ENCODE results near the gene ATG7. TPM values are rescaled to one million over a fixed set of nuclear protein-coding genes. Genes with fewer than 3 reads are reported as not detected.

The ATG7 gene
- total RNA-seq, 5 donors from 2014 or later (not counting 1 experiment from before 2014, with no cell fraction given) = 29.0 to 39.3 (median 37.4) TPM

- H3K27me3 ChIP-seq (replicated peaks in 1 of 2; ENCODE audit: control insufficient read depth in 2 of 2, extremely low read depth in 1 of 2, insufficient read depth in 2 of 2, low read length in 1 of 2) = no peaks in the 10 kb centered on the region
- H3K9me3 Mint-ChIP-seq = no peaks in the 10 kb centered on the region
- H3K4me3 Mint-ChIP-seq = no peak overlapping the region
- no peak overlapping the region for H3K27ac Mint-ChIP-seq
- DNase-seq (no peak), ATAC-seq (replicated peaks in 1 of 4) (no peak)
- no peaks in the 10 kb centered on the region for H3K4me1 ChIP-seq (ENCODE audit: control insufficient read depth in 1 of 2, extremely low read depth in 1 of 2, insufficient read depth in 2 of 2, low read length in 2 of 2)
- no CpG with 5 or more reads among the region's 9 CpGs for WGBS (ENCODE audit: insufficient coverage)
- H3K9me3 ChIP-seq = no peaks in the 10 kb centered on the region
- no peak overlapping the region for H3K27ac ChIP-seq (ENCODE audit: low read length)
- H3K36me3 ChIP-seq (ENCODE audit: control insufficient read depth in 2 of 2, extremely low read depth in 1 of 2, insufficient read depth in 1 of 2, low read length in 1 of 2) = peaks cover 0 to 17% of the 10 kb centered on the region in 2 donors
- POLR2A ChIA-PET = no interaction called here
- peaks cover 29% of the 10 kb centered on the region for H3K36me3 Mint-ChIP-seq
- no peak overlapping the region for H3K4me3 ChIP-seq (ENCODE audit: control insufficient read depth in 1 of 2, extremely low read depth in 1 of 2, low read length in 1 of 2)
- CTCF ChIA-PET = no interaction called here
- H3K27me3 Mint-ChIP-seq = no peaks in the 10 kb centered on the region
- H3K4me1 Mint-ChIP-seq = no peaks in the 10 kb centered on the region
Measured at GRCh38 chr3:11465744-11466616, 193.8 kb downstream of the ATG7 start.

- H3K4me3 ChIP-seq (ENCODE audit: control insufficient read depth in 1 of 2, extremely low read depth in 1 of 2, low read length in 1 of 2) = no peak overlapping the region
- H3K9me3 ChIP-seq = no peaks in the 10 kb centered on the region
- H3K27me3 ChIP-seq (replicated peaks in 1 of 2; ENCODE audit: control insufficient read depth in 2 of 2, extremely low read depth in 1 of 2, insufficient read depth in 2 of 2, low read length in 1 of 2) = no peaks in the 10 kb centered on the region
- ATAC-seq (replicated peaks in 1 of 4) (no peak), DNase-seq (no peak)
- ChIA-PET CTCF (no interaction called here), POLR2A (no interaction called here)
- peaks cover 26% of the 10 kb centered on the region for H3K36me3 Mint-ChIP-seq
- no peak overlapping the region for H3K4me3 Mint-ChIP-seq
- H3K27ac Mint-ChIP-seq = no peak overlapping the region
- no peaks in the 10 kb centered on the region for H3K4me1 Mint-ChIP-seq
- no peaks in the 10 kb centered on the region for H3K27me3 Mint-ChIP-seq
- H3K27ac ChIP-seq (ENCODE audit: low read length) = no peak overlapping the region
- no peaks in the 10 kb centered on the region for H3K4me1 ChIP-seq (ENCODE audit: control insufficient read depth in 1 of 2, extremely low read depth in 1 of 2, insufficient read depth in 2 of 2, low read length in 2 of 2)
- peaks cover 0 to 17% of the 10 kb centered on the region in 2 donors for H3K36me3 ChIP-seq (ENCODE audit: control insufficient read depth in 2 of 2, extremely low read depth in 1 of 2, insufficient read depth in 1 of 2, low read length in 1 of 2)
- H3K9me3 Mint-ChIP-seq = no peaks in the 10 kb centered on the region
- 90% methylated on average over 4 of the region's 4 CpGs for WGBS (ENCODE audit: insufficient coverage)
Measured at GRCh38 chr3:11467875-11468274, 195.7 kb downstream of the ATG7 start.

GRCh38 chr3:11470031-11470853 lies 198.0 kb downstream of the ATG7 start:
- DNase-seq = no peak
- no peak for ATAC-seq (replicated peaks in 1 of 4)
- H3K4me1 ChIP-seq (ENCODE audit: control insufficient read depth in 1 of 2, extremely low read depth in 1 of 2, insufficient read depth in 2 of 2, low read length in 2 of 2) = no peaks in the 10 kb centered on the region
- WGBS (ENCODE audit: insufficient coverage) = 100% methylated on average over 1 of the region's 9 CpGs
- POLR2A ChIA-PET = no interaction called here
- H3K27me3 Mint-ChIP-seq = no peaks in the 10 kb centered on the region
- no peak overlapping the region for H3K27ac Mint-ChIP-seq
- CTCF ChIA-PET = interaction anchor here in 1 of 2 donors (0.6 kb wide), 1 partner anchor 134 kb away, joined by 4 read pairs; no protein-coding TSS in a partner anchor
- no peak overlapping the region for H3K27ac ChIP-seq (ENCODE audit: low read length)
- H3K4me3 Mint-ChIP-seq = no peak overlapping the region
- peaks cover 17% of the 10 kb centered on the region for H3K36me3 Mint-ChIP-seq
- no peaks in the 10 kb centered on the region for H3K4me1 Mint-ChIP-seq
- no peaks in the 10 kb centered on the region for H3K9me3 Mint-ChIP-seq
- H3K36me3 ChIP-seq (ENCODE audit: control insufficient read depth in 2 of 2, extremely low read depth in 1 of 2, insufficient read depth in 1 of 2, low read length in 1 of 2) = peaks cover 0 to 17% of the 10 kb centered on the region in 2 donors
- no peaks in the 10 kb centered on the region for H3K9me3 ChIP-seq
- H3K4me3 ChIP-seq (ENCODE audit: control insufficient read depth in 1 of 2, extremely low read depth in 1 of 2, low read length in 1 of 2) = no peak overlapping the region
- H3K27me3 ChIP-seq (replicated peaks in 1 of 2; ENCODE audit: control insufficient read depth in 2 of 2, extremely low read depth in 1 of 2, insufficient read depth in 2 of 2, low read length in 1 of 2) = no peaks in the 10 kb centered on the region

- ChIA-PET CTCF (no interaction called here), POLR2A (no interaction called here)
- Mint-ChIP-seq H3K9me3 (no peaks in the 10 kb centered on the region), H3K27me3 (no peaks in the 10 kb centered on the region), H3K27ac (no peak overlapping the region), H3K4me3 (no peak overlapping the region), H3K36me3 (peaks cover 6% of the 10 kb centered on the region), H3K4me1 (no peaks in the 10 kb centered on the region)
- H3K4me1 ChIP-seq (ENCODE audit: control insufficient read depth in 1 of 2, extremely low read depth in 1 of 2, insufficient read depth in 2 of 2, low read length in 2 of 2) = no peaks in the 10 kb centered on the region
- no peak overlapping the region for H3K4me3 ChIP-seq (ENCODE audit: control insufficient read depth in 1 of 2, extremely low read depth in 1 of 2, low read length in 1 of 2)
- H3K27ac ChIP-seq (ENCODE audit: low read length) = no peak overlapping the region
- WGBS (ENCODE audit: insufficient coverage) = 98% methylated on average over 6 of the region's 6 CpGs
- no peak for DNase-seq
- H3K9me3 ChIP-seq = no peaks in the 10 kb centered on the region
- no peaks in the 10 kb centered on the region for H3K27me3 ChIP-seq (replicated peaks in 1 of 2; ENCODE audit: control insufficient read depth in 2 of 2, extremely low read depth in 1 of 2, insufficient read depth in 2 of 2, low read length in 1 of 2)
- H3K36me3 ChIP-seq (ENCODE audit: control insufficient read depth in 2 of 2, extremely low read depth in 1 of 2, insufficient read depth in 1 of 2, low read length in 1 of 2) = no peaks in the 10 kb centered on the region
- ATAC-seq (replicated peaks in 1 of 4) = no peak
Measured at GRCh38 chr3:11475324-11475723, 203.1 kb downstream of the ATG7 start.

- Histone ChIP-seq H3K4me3 (ENCODE audit: control insufficient read depth in 1 of 2, extremely low read depth in 1 of 2, low read length in 1 of 2) (no peak overlapping the region), H3K9me3 (no peaks in the 10 kb centered on the region), H3K4me1 (ENCODE audit: control insufficient read depth in 1 of 2, extremely low read depth in 1 of 2, insufficient read depth in 2 of 2, low read length in 2 of 2) (no peaks in the 10 kb centered on the region), H3K27ac (ENCODE audit: low read length) (no peak overlapping the region), H3K27me3 (replicated peaks in 1 of 2; ENCODE audit: control insufficient read depth in 2 of 2, extremely low read depth in 1 of 2, insufficient read depth in 2 of 2, low read length in 1 of 2) (no peaks in the 10 kb centered on the region), H3K36me3 (ENCODE audit: control insufficient read depth in 2 of 2, extremely low read depth in 1 of 2, insufficient read depth in 1 of 2, low read length in 1 of 2) (no peaks in the 10 kb centered on the region)
- ATAC-seq (replicated peaks in 1 of 4) (no peak), DNase-seq (no peak)
- Mint-ChIP-seq H3K27me3 (no peaks in the 10 kb centered on the region), H3K27ac (no peak overlapping the region), H3K4me1 (no peaks in the 10 kb centered on the region), H3K9me3 (no peaks in the 10 kb centered on the region), H3K36me3 (peaks cover 6% of the 10 kb centered on the region), H3K4me3 (no peak overlapping the region)
- no CpG with 5 or more reads among the region's 1 CpG for WGBS (ENCODE audit: insufficient coverage)
- CTCF ChIA-PET = no interaction called here
- POLR2A ChIA-PET = no interaction called here
Measured at GRCh38 chr3:11476735-11477144, 204.5 kb downstream of the ATG7 start.

GRCh38 chr3:11477407-11477911 lies 205.3 kb downstream of the ATG7 start:
- Histone ChIP-seq H3K36me3 (ENCODE audit: control insufficient read depth in 2 of 2, extremely low read depth in 1 of 2, insufficient read depth in 1 of 2, low read length in 1 of 2) (no peaks in the 10 kb centered on the region), H3K27ac (ENCODE audit: low read length) (no peak overlapping the region), H3K27me3 (replicated peaks in 1 of 2; ENCODE audit: control insufficient read depth in 2 of 2, extremely low read depth in 1 of 2, insufficient read depth in 2 of 2, low read length in 1 of 2) (no peaks in the 10 kb centered on the region), H3K4me1 (ENCODE audit: control insufficient read depth in 1 of 2, extremely low read depth in 1 of 2, insufficient read depth in 2 of 2, low read length in 2 of 2) (no peaks in the 10 kb centered on the region), H3K9me3 (no peaks in the 10 kb centered on the region), H3K4me3 (ENCODE audit: control insufficient read depth in 1 of 2, extremely low read depth in 1 of 2, low read length in 1 of 2) (no peak overlapping the region)
- no peak overlapping the region for H3K4me3 Mint-ChIP-seq
- ChIA-PET CTCF (no interaction called here), POLR2A (no interaction called here)
- ATAC-seq (replicated peaks in 1 of 4) (no peak), DNase-seq (no peak)
- peaks cover 6% of the 10 kb centered on the region for H3K36me3 Mint-ChIP-seq
- WGBS (ENCODE audit: insufficient coverage) = 92% methylated on average over 2 of the region's 3 CpGs
- H3K27ac Mint-ChIP-seq = no peak overlapping the region
- H3K4me1 Mint-ChIP-seq = no peaks in the 10 kb centered on the region
- H3K9me3 Mint-ChIP-seq = no peaks in the 10 kb centered on the region
- H3K27me3 Mint-ChIP-seq = no peaks in the 10 kb centered on the region

Measured in T-cell (primary cell).